CD14-positive monocyte (primary cell): ENCODE measurements around the gene C18orf54. TPM values are rescaled to one million over a fixed set of nuclear protein-coding genes. Genes with fewer than 3 reads are reported as not detected.

Experiments used
- DNase-seq, 3 donors: peaks; one replicate each; pipeline ENCODE4 v3.0.0-alpha.2; 2011 to 2022
- H2AFZ ChIP-seq: 2 replicates; pipeline ENCODE4 v1.6.0; 2012; ENCODE audit warnings: mild to moderate bottlenecking, low read depth, low read length, inconsistent platforms; ENCODE audit not compliant: insufficient read depth, poor library complexity, severe bottlenecking
- H3K27ac ChIP-seq, 2 donors: 1 replicate in 1 of 2; 2 replicates in 1 of 2; pipeline ENCODE4 v1.5.1; 2012 to 2013; ENCODE audit warnings: low read length in 2 of 2, control low read depth in 1 of 2, inconsistent platforms in 1 of 2, low read depth in 1 of 2, mild to moderate bottlenecking in 1 of 2
- H3K27me3 ChIP-seq, 2 donors: one replicate each; pipeline versions ENCODE4 v1.6.0 to v1.6.1; 2011 to 2013; ENCODE audit warnings: low read length in 2 of 2; ENCODE audit not compliant: control insufficient read depth in 2 of 2, insufficient read depth in 2 of 2
- H3K36me3 ChIP-seq, 2 donors: replicated peaks in 1 of 2; 1 replicate in 1 of 2; 2 replicates in 1 of 2; pipeline versions ENCODE4 v1.5.1 to v1.6.1; 2012 to 2013; ENCODE audit warnings: low read length in 2 of 2, control low read depth in 1 of 2, inconsistent platforms in 1 of 2, mild to moderate bottlenecking in 1 of 2; ENCODE audit not compliant: insufficient read depth in 2 of 2, control insufficient read depth in 1 of 2
- H3K4me1 ChIP-seq, 2 donors: 1 replicate in 1 of 2; 2 replicates in 1 of 2; pipeline versions ENCODE4 v1.5.1 to v1.6.1; 2012 to 2013; ENCODE audit warnings: low read length in 2 of 2, control low read depth in 1 of 2, inconsistent platforms in 1 of 2, mild to moderate bottlenecking in 1 of 2, moderate library complexity in 1 of 2; ENCODE audit not compliant: insufficient read depth in 2 of 2, control insufficient read depth in 1 of 2
- H3K4me2 ChIP-seq: replicated peaks from 2 replicates; pipeline ENCODE3; 2012; ENCODE audit warnings: low read length, moderate library complexity, mild to moderate bottlenecking; ENCODE audit not compliant: poor library complexity, severe bottlenecking; ENCODE audit errors: extremely low read depth
- H3K4me3 ChIP-seq, 3 experiments: fragments of 200-600 bp in 1 of 3; sonication (generic) in 1 of 3; replicated peaks in 1 of 3; 1 replicate in 2 of 3; 2 replicates in 1 of 3; pipeline ENCODE4 v1.5.1; 2011 to 2013; ENCODE audit warnings: low read length in 3 of 3, mild to moderate bottlenecking in 3 of 3, control low read depth in 2 of 3, low read depth in 2 of 3, inconsistent platforms in 1 of 3, moderate library complexity in 1 of 3
- H3K79me2 ChIP-seq: 2 replicates; pipeline ENCODE4 v1.6.0; 2012; ENCODE audit warnings: mild to moderate bottlenecking, control low read depth, inconsistent platforms, low read length, moderate library complexity; ENCODE audit not compliant: insufficient read depth
- H3K9ac ChIP-seq: 2 replicates; pipeline ENCODE4 v1.6.0; 2017; ENCODE audit warnings: low read length, mild to moderate bottlenecking; ENCODE audit not compliant: insufficient read depth, poor library complexity, severe bottlenecking
- H3K9me3 ChIP-seq, 2 donors: replicated peaks in 1 of 2; 1 replicate in 1 of 2; 2 replicates in 1 of 2; pipeline versions ENCODE4 v1.5.1 to v1.6.1; 2012 to 2013; ENCODE audit warnings: low read length in 2 of 2, control low read depth in 1 of 2; ENCODE audit not compliant: control insufficient read depth in 1 of 2, insufficient read depth in 1 of 2
- H4K20me1 ChIP-seq: 2 replicates; pipeline ENCODE4 v1.6.0; 2012; ENCODE audit warnings: mild to moderate bottlenecking, low read length, control low read depth, moderate library complexity; ENCODE audit not compliant: insufficient read depth
- H3K27ac Mint-ChIP-seq, 7 donors: one replicate each; pipeline ENCODE4 v1.8.0; 2020; ENCODE audit warnings: mild to moderate bottlenecking in 7 of 7, mixed read lengths in 7 of 7, moderate library complexity in 6 of 7, inconsistent platforms in 2 of 7
- H3K27me3 Mint-ChIP-seq, 3 donors: one replicate each; pipeline ENCODE4 v1.8.0; 2021 to 2022; ENCODE audit warnings: low read depth in 3 of 3, mild to moderate bottlenecking in 3 of 3, mixed read lengths in 3 of 3, moderate library complexity in 3 of 3, inconsistent platforms in 1 of 3
- H3K36me3 Mint-ChIP-seq, 2 donors: one replicate each; pipeline ENCODE4 v1.8.0; 2020; ENCODE audit warnings: mixed read lengths in 2 of 2, inconsistent platforms in 1 of 2, mild to moderate bottlenecking in 1 of 2
- H3K4me1 Mint-ChIP-seq: one replicate; pipeline ENCODE4 v1.8.0; 2020; ENCODE audit warnings: mild to moderate bottlenecking, mixed read lengths
- H3K4me3 Mint-ChIP-seq, 2 donors: one replicate each; pipeline ENCODE4 v1.8.0; 2020; ENCODE audit warnings: mild to moderate bottlenecking in 2 of 2, mixed read lengths in 2 of 2, moderate library complexity in 1 of 2
- H3K9me3 Mint-ChIP-seq, 7 donors: one replicate each; pipeline ENCODE4 v1.8.0; 2020 to 2022; ENCODE audit warnings: mixed read lengths in 7 of 7, mild to moderate bottlenecking in 6 of 7, moderate library complexity in 6 of 7, inconsistent platforms in 2 of 7
- WGBS: methylation state at CpG from one replicate; pipeline ENCODE4 v1.1.5; 2013; ENCODE audit warnings: missing lambda C conversion rate; ENCODE audit not compliant: insufficient coverage; 5-methylcytosine and 5-hydroxymethylcytosine counted together
- intact Hi-C, 2 donors: fragments of 100-400 bp; cut with micrococcal nuclease; formaldehyde crosslinking; loops; one replicate each; pipeline versions ENCODE4 v1.15.0 to v1.15.1; 2023
- polyA plus RNA-seq, 3 donors: library from polyadenylated mRNA; depleted of rRNA in 1 of 3; unstranded in 2 of 3; stranded (reverse) in 1 of 3; fragments of 300-500 nt in 2 of 3; fragments of >200 nt in 1 of 3; fragmentation: Illumina TruSeq in 2 of 3; gene quantifications; 1 replicate in 2 of 3; 2 replicates in 1 of 3; pipeline ENCODE4 v1.2.3, GENCODE V29; 2012 to 2021
- TF ChIP-seq, protein P1 (sequence below): fragments of 200-600 bp; IDR thresholded peaks from one replicate; pipeline ENCODE4 v1.8.0; 2022; ENCODE audit warnings: antibody characterized with exemption, mild to moderate bottlenecking

Gene C18orf54
- polyA plus RNA-seq, 3 donors = 0.14 to 0.38 (median 0.29) TPM

- no peak overlapping the region for H2AFZ ChIP-seq
- peaks cover 14% of the 10 kb centered on the region for H3K79me2 ChIP-seq
- DNase-seq = no peak
- H4K20me1 ChIP-seq = no peaks in the 10 kb centered on the region
- peaks cover 7 to 13% of the 10 kb centered on the region in 2 donors for H3K36me3 Mint-ChIP-seq
- H3K27ac Mint-ChIP-seq = no peak overlapping the region
- intact Hi-C loops = no loop called here
- WGBS = 100% methylated on average over 1 of the region's 3 CpGs
- no peaks in the 10 kb centered on the region for H3K9me3 ChIP-seq
- H3K27me3 Mint-ChIP-seq = peaks cover 0 to 5% (median 4%) of the 10 kb centered on the region in 3 donors
- peaks cover 0 to 3% of the 10 kb centered on the region in 2 donors for H3K27me3 ChIP-seq
- H3K36me3 ChIP-seq = peaks cover 3 to 7% of the 10 kb centered on the region in 2 donors
- no peak overlapping the region for H3K4me3 Mint-ChIP-seq
- no peak overlapping the region for H3K9ac ChIP-seq
- peaks cover 14% of the 10 kb centered on the region for H3K4me1 Mint-ChIP-seq
- TF ChIP-seq, protein P1, sequence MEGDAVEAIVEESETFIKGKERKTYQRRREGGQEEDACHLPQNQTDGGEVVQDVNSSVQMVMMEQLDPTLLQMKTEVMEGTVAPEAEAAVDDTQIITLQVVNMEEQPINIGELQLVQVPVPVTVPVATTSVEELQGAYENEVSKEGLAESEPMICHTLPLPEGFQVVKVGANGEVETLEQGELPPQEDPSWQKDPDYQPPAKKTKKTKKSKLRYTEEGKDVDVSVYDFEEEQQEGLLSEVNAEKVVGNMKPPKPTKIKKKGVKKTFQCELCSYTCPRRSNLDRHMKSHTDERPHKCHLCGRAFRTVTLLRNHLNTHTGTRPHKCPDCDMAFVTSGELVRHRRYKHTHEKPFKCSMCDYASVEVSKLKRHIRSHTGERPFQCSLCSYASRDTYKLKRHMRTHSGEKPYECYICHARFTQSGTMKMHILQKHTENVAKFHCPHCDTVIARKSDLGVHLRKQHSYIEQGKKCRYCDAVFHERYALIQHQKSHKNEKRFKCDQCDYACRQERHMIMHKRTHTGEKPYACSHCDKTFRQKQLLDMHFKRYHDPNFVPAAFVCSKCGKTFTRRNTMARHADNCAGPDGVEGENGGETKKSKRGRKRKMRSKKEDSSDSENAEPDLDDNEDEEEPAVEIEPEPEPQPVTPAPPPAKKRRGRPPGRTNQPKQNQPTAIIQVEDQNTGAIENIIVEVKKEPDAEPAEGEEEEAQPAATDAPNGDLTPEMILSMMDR = no peak
- H3K27ac ChIP-seq = no peak overlapping the region
- peaks cover 9 to 17% of the 10 kb centered on the region in 2 donors for H3K4me1 ChIP-seq
- H3K4me2 ChIP-seq = no peak overlapping the region
- H3K9me3 Mint-ChIP-seq = no peaks in the 10 kb centered on the region
- H3K4me3 ChIP-seq = no peak overlapping the region
Observed at GRCh38 chr18:54360406-54360805, 2.7 kb downstream of the C18orf54 start.

DNA sequence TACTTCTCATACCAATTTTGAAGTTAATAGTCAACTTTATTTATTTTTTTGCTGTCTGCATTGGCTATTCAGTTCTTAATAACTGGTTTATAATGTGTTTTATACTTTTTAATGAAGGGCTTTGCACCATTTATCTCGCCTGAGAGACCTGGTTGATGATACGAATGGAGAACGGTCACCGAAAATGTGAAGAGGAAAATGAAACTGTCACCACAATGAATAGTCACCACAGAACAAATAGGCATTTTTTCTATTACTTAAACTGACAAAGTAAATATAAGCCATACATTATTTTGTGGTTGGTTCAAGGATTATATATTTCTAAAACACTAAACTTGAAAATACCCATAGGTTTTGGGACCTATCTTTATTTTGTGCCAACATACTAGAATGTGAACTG is 20.4 kb downstream of the C18orf54 start:
- Histone ChIP-seq H3K4me1 (no peaks in the 10 kb centered on the region), H3K9me3 (no peaks in the 10 kb centered on the region), H3K36me3 (peaks cover 6 to 44% of the 10 kb centered on the region in 2 donors), H3K9ac (no peak overlapping the region), H2AFZ (no peak overlapping the region), H3K79me2 (no peaks in the 10 kb centered on the region), H3K27ac (no peak overlapping the region), H3K4me2 (no peak overlapping the region), H3K27me3 (no peaks in the 10 kb centered on the region), H3K4me3 (no peak overlapping the region), H4K20me1 (no peaks in the 10 kb centered on the region)
- WGBS = no CpG with 5 or more reads among the region's 4 CpGs
- TF ChIP-seq, protein P1 = no peak
- no peak for DNase-seq
- Mint-ChIP-seq H3K4me3 (no peak overlapping the region), H3K36me3 (peaks cover 14 to 17% of the 10 kb centered on the region in 2 donors), H3K9me3 (peaks cover 0 to 8% (median 0%) of the 10 kb centered on the region in 7 donors), H3K27me3 (no peaks in the 10 kb centered on the region), H3K4me1 (no peaks in the 10 kb centered on the region), H3K27ac (no peak overlapping the region)
- intact Hi-C loops = no loop called here
